NCI-H128 (cell line): Measurements from ENCODE around the gene IKZF1.

Experiments
- DNase-seq: peaks from one replicate; lab custom pipeline; 2025; ENCODE audit not compliant: unreplicated experiment; lab: John Stamatoyannopoulos, UW

Gene IKZF1

DNA sequence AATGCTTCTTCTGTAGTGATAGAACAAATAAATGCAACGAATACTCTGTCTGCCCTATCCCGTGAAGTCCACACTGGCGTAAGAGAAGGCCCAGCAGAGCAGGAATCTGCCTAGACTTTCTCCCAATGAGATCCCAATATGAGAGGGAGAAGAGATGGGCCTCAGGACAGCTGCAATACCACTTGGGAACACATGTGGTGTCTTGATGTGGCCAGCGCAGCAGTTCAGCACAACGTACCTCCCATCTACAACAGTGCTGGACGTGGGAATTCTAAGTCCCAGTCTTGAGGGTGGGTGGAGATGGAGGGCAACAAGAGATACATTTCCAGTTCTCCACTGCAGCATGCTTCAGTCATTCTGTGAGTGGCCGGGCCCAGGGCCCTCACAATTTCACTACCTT, 99.9 kb downstream of the IKZF1 start:
- no peak for DNase-seq

GRCh38 chr7:50405221-50405620, 100.7 kb downstream of the IKZF1 start:
- no peak for DNase-seq

- DNase-seq, result no peak
Observed at GRCh38 chr7:50406935-50407334, 102.4 kb downstream of the IKZF1 start.

- no peak for DNase-seq
Observed at GRCh38 chr7:50409856-50410745, 105.6 kb downstream of the IKZF1 start.

DNA sequence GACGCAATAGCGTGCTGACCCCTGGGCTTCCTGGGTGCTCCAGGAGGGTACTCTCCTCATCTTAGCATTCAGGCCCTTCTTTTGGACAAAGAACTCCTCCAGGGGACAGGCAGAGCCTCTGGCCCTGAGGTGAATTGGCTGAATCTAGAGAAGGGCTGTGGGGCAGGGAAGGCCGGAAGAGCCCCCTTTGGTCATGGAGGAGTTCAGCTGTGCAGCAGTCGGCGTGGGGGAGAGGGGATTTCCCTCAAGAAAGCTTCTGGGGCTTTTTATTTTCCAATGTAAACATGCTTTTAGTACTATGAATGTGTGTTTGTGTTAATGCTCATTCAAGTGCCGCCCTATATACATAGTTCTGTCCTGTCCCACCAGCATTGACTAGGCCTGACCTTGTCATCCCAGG, 106.8 kb downstream of the IKZF1 start:
- DNase-seq, result no peak

DNA sequence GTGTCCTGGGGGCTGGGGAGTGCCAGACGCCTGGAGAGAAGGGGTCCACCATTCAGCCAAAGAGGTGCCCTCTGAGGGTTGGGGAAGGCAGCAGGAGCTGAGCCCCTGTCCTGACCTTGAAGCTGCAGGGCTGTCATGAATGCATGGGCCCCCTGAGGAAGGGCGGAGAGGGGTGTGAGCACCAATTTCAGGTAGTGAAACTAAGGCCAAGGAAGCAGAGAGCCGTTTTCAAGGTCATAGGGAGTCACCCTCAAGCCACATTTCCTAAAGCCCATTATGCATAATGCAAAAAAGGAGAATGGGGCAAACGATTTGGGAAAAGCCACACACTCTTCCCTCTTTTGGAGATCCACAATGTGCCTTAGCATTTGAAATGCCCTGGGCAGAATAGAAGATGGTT, 108.5 kb downstream of the IKZF1 start:
- DNase-seq, result no peak

DNA sequence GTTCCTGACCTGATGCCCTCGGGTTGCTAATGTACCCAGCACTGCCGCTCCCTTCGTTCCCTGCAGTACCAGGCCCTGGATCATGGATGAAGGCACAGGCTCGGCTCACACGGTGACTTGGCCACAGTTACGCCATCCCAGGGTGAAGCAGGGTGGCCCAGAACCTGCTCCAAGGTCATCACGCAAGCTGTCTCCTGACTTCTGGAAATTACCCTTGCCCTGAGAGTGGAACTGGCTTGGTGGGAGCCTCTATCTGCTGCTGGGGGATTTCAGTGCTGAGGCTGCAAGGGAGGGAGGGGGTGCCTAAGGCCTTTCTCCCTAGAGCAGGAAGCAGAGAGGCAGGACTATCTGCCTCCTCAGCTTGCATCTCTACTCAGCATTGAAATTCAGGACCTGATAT, 109.0 kb downstream of the IKZF1 start:
- no peak for DNase-seq

GRCh38 chr7:50415844-50416364, 111.4 kb downstream of the IKZF1 start:
- no peak for DNase-seq

GRCh38 chr7:50416527-50417182, 112.1 kb downstream of the IKZF1 start:
- DNase-seq, result no peak

GRCh38 chr7:50418086-50418515, 113.6 kb downstream of the IKZF1 start:
- no peak for DNase-seq

GRCh38 chr7:50418526-50419290, 114.2 kb downstream of the IKZF1 start:
- DNase-seq, result no peak

DNA sequence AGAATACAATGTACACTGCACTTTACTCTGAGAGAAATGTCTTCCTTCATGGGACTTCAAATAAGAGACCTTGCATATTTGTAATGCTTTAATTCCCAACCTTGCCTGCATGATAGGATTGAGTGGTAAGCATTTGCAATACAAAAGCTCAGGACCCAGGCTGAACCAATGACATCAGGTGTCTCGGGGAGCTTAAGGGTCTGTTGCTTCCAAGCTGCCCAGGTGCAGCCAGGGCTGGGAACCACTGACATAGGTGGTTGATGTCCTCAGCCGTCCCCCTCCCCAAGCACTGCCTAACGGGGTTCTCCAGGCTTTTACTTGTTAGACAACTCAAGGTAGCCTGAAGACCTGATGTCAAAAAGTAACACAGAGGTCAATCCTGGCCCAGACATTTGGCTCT, 116.5 kb downstream of the IKZF1 start:
- DNase-seq, result no peak

DNA sequence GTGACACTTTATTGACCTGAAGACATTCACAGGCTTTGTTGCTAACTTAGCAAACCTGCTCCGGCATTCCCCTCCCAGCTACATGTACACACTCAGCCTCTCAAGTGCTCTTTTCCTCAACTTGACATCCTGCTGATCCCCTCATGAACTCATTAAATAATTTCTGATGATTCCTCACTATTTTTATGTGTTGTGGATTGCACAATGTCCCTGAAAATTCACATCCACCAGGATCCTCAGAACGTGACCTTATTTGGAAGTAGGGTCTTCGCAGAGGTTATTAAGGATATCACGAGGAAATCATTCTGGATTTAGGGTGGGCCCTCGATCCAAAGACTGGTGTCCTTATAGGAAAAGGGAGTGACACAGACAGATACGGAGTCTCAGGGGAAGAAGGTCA, 118.3 kb downstream of the IKZF1 start:
- no peak for DNase-seq

GRCh38 chr7:50423860-50424259, 119.3 kb downstream of the IKZF1 start:
- DNase-seq, result no peak

GRCh38 chr7:50425318-50425717, 120.8 kb downstream of the IKZF1 start:
- DNase-seq, result no peak

DNA sequence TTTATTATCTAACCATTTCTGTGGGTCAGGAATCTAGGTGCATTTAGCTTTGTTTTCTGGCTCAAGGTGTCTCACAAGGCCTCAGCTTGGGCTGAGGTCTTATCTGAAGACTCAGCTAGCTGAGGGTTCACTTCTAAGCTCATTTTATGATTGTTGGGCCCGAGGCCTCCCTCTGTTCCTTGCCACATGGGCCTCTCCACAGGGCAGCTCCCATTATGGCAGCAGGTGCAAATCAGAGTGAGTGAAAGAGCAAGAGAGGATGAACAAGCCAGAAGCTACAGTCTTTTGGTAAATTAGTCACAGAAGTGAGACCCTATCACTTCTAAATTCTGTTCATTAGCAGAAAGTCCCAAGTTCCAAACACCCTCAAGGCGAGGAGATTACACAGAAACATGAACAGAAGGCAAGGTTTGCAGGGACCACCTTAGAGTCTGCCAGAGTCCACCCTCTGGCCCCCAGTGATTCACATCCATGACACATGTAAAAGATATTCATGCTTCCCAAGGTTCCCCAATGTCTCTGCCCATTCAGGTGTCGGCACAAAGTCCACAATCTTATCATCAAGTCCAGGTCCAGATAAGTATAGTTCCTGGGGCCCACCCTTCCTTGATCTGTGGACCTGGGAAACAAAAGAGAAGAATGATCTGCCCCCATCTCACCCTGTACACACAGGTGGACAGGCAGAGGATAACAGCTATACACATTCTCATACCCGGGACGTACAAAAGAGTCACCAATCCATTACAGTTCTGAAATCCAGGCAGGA, 121.9 kb downstream of the IKZF1 start:
- no peak for DNase-seq

DNA sequence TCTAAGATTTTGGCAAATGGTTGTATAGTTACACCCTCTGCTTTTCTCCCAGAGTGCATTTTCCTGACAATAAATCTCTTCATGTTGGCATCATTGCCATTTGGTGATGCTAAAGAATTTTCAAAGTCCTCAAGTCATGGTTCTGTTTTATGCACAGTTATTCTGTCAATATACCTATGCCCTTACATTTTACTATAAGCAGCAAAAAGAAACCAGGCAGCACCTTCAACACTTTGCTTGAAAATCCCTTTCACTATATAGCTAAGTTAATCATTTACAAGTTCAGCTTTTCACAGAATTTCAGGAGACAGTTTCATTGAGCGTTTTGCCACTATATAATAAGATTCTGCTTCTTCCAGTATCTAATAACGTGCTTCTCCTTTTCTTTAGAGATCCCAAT, 123.0 kb downstream of the IKZF1 start:
- no peak for DNase-seq

DNA sequence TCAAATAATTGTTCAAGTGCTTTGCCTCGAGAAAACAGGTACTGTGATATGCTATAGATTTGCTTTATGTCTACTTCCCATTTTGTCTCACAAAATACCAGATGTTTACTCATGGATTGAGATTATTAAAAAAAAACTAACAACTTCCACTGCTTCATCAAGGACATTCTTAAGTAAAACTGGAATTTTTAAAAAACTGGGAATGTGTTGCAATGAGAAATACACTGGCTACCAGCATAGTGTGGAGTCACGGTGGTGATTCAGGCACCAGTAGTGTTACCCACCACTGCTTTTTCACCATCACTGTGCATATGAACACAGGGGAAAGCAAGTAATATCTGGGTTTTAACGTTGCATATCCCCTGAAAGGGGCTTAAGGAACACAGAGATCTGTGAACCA, 124.4 kb downstream of the IKZF1 start:
- no peak for DNase-seq

DNA sequence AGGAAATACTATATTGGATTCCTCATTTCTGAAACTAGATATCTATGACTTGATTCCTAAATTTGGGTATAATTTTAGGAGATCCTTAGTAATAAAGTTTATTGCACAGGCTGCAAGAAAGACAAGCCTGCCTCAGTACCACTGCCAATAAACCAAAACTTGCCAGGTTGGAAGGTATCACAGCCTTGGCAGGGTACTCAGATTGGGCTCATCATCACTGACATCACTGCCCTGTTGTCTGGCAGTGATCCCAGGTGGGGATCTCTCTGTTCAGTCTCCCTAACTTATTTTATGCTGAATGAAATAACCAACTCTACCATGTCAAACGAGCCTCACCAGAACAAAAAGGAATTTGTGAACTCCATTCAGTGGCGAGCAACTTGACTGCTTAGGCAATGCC, 126.8 kb downstream of the IKZF1 start:
- DNase-seq, result no peak

DNA sequence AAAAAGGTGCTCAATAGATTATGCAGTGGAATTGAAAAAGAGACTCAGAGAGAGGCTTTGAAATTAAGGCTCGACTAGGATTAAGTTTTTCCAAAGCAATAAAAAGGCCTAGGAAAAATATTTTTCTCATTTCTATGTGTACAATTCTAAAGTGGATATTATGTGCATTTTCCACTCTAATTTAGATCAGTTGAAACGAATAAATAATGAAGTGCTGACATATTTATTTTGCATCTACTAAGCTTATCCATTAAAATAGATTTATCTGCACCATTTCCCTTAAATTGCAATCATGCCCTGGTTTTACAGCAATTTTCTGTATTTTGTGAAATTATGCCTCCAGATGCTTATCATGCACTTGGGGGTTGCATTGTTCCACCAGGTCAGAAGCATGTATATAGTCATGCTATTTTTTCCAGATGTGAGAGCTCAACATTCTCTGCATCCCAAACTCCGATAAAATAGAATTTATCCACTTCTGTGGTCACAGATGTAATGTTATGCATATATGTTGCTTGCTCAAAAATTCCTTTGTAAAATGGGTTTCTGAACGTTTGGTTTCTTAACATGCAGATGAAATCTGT, 127.3 kb downstream of the IKZF1 start:
- DNase-seq, result no peak
